GM21515 (cell line): ENCODE measurements around the gene CCDC51.
"Not testable (repeated sequence)": the region's sequence is repeated elsewhere in the genome, so short reads cannot be mapped to it uniquely, and the experiment has no call there.

ENCODE experiments used
- ATAC-seq: cut with Tn5 transposase; IDR thresholded peaks from one replicate; pipeline ENCODE4 v1.9.1; 2021; ENCODE audit not compliant: unreplicated experiment

CCDC51 gene

GRCh38 chr3:48466386-48467109, 26.6 kb upstream of the CCDC51 start:
- no peak for ATAC-seq

- ATAC-seq: peak; percentile 69
These were observed 25.8 kb upstream of the CCDC51 start for GRCh38 chr3:48465531-48466378.

- no peak for ATAC-seq
These were observed 25.3 kb upstream of the CCDC51 start for GRCh38 chr3:48465237-48465530.

GRCh38 chr3:48464713-48465221, 24.8 kb upstream of the CCDC51 start:
- no peak for ATAC-seq

GRCh38 chr3:48463703-48464102, 23.8 kb upstream of the CCDC51 start:
- no peak for ATAC-seq

- not testable (repeated sequence) for ATAC-seq
These were observed 21.8 kb upstream of the CCDC51 start for GRCh38 chr3:48461767-48462166.

GRCh38 chr3:48460517-48460902, 20.6 kb upstream of the CCDC51 start:
- no peak for ATAC-seq

- no peak for ATAC-seq
These were observed 20.0 kb upstream of the CCDC51 start for GRCh38 chr3:48459773-48460516.

- ATAC-seq: no peak
These were observed 19.4 kb upstream of the CCDC51 start for GRCh38 chr3:48459331-48459730.

- no peak for ATAC-seq
These were observed 16.5 kb upstream of the CCDC51 start for GRCh38 chr3:48456456-48456855.

GRCh38 chr3:48451270-48451669, 11.4 kb upstream of the CCDC51 start:
- no peak for ATAC-seq

- peak; percentile 88 for ATAC-seq
These were observed 6.7 kb upstream of the CCDC51 start, which contains the start of gene ATRIP for GRCh38 chr3:48446425-48447193. TSS of gene ATRIP (plus strand) at chr3:48446737. CDS start at chr3:48446846, 109 bp downstream.

- ATAC-seq: no peak
These were observed 6.1 kb upstream of the CCDC51 start for GRCh38 chr3:48446043-48446424.

GRCh38 chr3:48445277-48445882, 5.5 kb upstream of the CCDC51 start:
- ATAC-seq: no peak

GRCh38 chr3:48441940-48442339, 2.0 kb upstream of the CCDC51 start:
- ATAC-seq: no peak

- no peak for ATAC-seq
These were observed 655 bp upstream of the CCDC51 start for GRCh38 chr3:48440590-48440958.

GRCh38 chr3:48437812-48438211, 2.1 kb downstream of the CCDC51 start:
- ATAC-seq: no peak

GRCh38 chr3:48436855-48437254, 3.1 kb downstream of the CCDC51 start:
- ATAC-seq: no peak

GRCh38 chr3:48436477-48436787, 3.5 kb downstream of the CCDC51 start:
- ATAC-seq: no peak

GRCh38 chr3:48435774-48436476, 4.0 kb downstream of the CCDC51 start:
- ATAC-seq: no peak
